Astrocyte (in vitro differentiated cells and primary cell): ENCODE measurements around the gene CTBP2. TPM values are rescaled to one million over a fixed set of nuclear protein-coding genes. Genes with fewer than 3 reads are reported as not detected.
A peak's percentile ranks its signal among the peaks of the same experiment; 100 is the strongest.

ENCODE experiments used
- DNase-seq: peaks from one replicate; pipeline ENCODE4 v3.0.0-alpha.2; 2010; ENCODE audit warnings: low read depth
- FAIRE-seq: peaks from 2 replicates; lab custom pipeline; 2011; peaks lifted over from hg19 to GRCh38; lab: Jason Lieb, UNC
- H2AFZ ChIP-seq: 2 replicates; pipeline ENCODE4 v1.6.0; 2012; ENCODE audit warnings: low read depth, low read length, inconsistent platforms
- H3K27ac ChIP-seq: 2 replicates; pipeline ENCODE4 v1.5.1; 2011; ENCODE audit warnings: low read depth, low read length, inconsistent platforms
- H3K27me3 ChIP-seq: 2 replicates; pipeline ENCODE4 v1.6.0; 2011; ENCODE audit warnings: low read length, inconsistent platforms; ENCODE audit not compliant: insufficient read depth
- H3K36me3 ChIP-seq: 2 replicates; pipeline ENCODE4 v1.5.1; 2011; ENCODE audit warnings: low read length, inconsistent platforms; ENCODE audit not compliant: insufficient read depth
- H3K4me1 ChIP-seq: 2 replicates; pipeline ENCODE4 v1.5.1; 2011; ENCODE audit warnings: low read length, inconsistent platforms; ENCODE audit not compliant: insufficient read depth
- H3K4me2 ChIP-seq: 2 replicates; pipeline ENCODE4 v1.6.0; 2012; ENCODE audit warnings: low read length, inconsistent platforms
- H3K4me3 ChIP-seq: 2 replicates; pipeline ENCODE4 v1.5.1; 2011; ENCODE audit warnings: low read depth, mild to moderate bottlenecking, low read length, inconsistent platforms; ENCODE audit not compliant: insufficient read depth
- H3K79me2 ChIP-seq: 2 replicates; pipeline ENCODE4 v1.6.0; 2012; ENCODE audit warnings: mild to moderate bottlenecking, low read length, inconsistent platforms; ENCODE audit not compliant: insufficient read depth
- H3K9ac ChIP-seq: 2 replicates; pipeline ENCODE4 v1.6.0; 2012; ENCODE audit warnings: mild to moderate bottlenecking, low read length, inconsistent platforms
- H3K9me3 ChIP-seq: 2 replicates; pipeline ENCODE4 v1.5.1; 2012; ENCODE audit warnings: low read depth, mild to moderate bottlenecking, low read length, inconsistent platforms; ENCODE audit not compliant: insufficient read depth
- H4K20me1 ChIP-seq: 2 replicates; pipeline ENCODE4 v1.6.0; 2012; ENCODE audit warnings: low read length, inconsistent platforms; ENCODE audit not compliant: insufficient read depth
- H3K27ac Mint-ChIP-seq: one replicate; pipeline ENCODE4 v1.8.0; 2021; ENCODE audit warnings: mild to moderate bottlenecking, mixed read lengths; ENCODE audit not compliant: unreplicated experiment
- H3K27me3 Mint-ChIP-seq: one replicate; pipeline ENCODE4 v1.8.0; 2021; ENCODE audit warnings: low read depth, mixed read lengths; ENCODE audit not compliant: unreplicated experiment
- H3K36me3 Mint-ChIP-seq: one replicate; pipeline ENCODE4 v1.8.0; 2021; ENCODE audit warnings: low read depth, mixed read lengths; ENCODE audit not compliant: unreplicated experiment
- H3K4me1 Mint-ChIP-seq: one replicate; pipeline ENCODE4 v1.8.0; 2021; ENCODE audit warnings: low read depth, mixed read lengths; ENCODE audit not compliant: unreplicated experiment
- H3K4me3 Mint-ChIP-seq: one replicate; pipeline ENCODE4 v1.8.0; 2021; ENCODE audit warnings: mild to moderate bottlenecking, moderate library complexity, mixed read lengths; ENCODE audit not compliant: unreplicated experiment
- H3K9me3 Mint-ChIP-seq: one replicate; pipeline ENCODE4 v1.8.0; 2021; ENCODE audit warnings: mild to moderate bottlenecking, mixed read lengths; ENCODE audit not compliant: unreplicated experiment
- CTCF ChIP-seq: IDR thresholded peaks from 2 replicates; pipeline ENCODE4 v1.5.1; 2011; ENCODE audit warnings: low read depth, mild to moderate bottlenecking, inconsistent platforms, low read length, moderate library complexity; ENCODE audit not compliant: insufficient read depth
- EZH2 ChIP-seq: IDR thresholded peaks from 2 replicates; pipeline ENCODE4 v1.6.1; 2012; ENCODE audit warnings: mild to moderate bottlenecking, low read length, inconsistent platforms; ENCODE audit not compliant: insufficient read depth
- total RNA-seq: library from RNA; stranded (reverse); gene quantifications from 2 replicates; pipeline ENCODE4 v1.2.1, GENCODE V29; 2021

CTBP2 gene
- total RNA-seq, 1 donor from 2014 or later, result 109 TPM

GRCh38 chr10:125048094-125048864, 112.1 kb downstream of the CTBP2 start:
- TF ChIP-seq EZH2 (no peak), CTCF (peak; percentile 93)
- FAIRE-seq (peak; percentile 49), DNase-seq (peak; percentile 77)
- Histone ChIP-seq H3K27me3 (no peaks in the 10 kb centered on the region), H3K4me2 (peak overlapping the region; percentile 31), H2AFZ (no peak overlapping the region), H3K9me3 (no peaks in the 10 kb centered on the region), H3K36me3 (no peaks in the 10 kb centered on the region), H4K20me1 (peaks cover 84% of the 10 kb centered on the region), H3K4me3 (no peak overlapping the region), H3K79me2 (peaks cover 95% of the 10 kb centered on the region), H3K9ac (peak overlapping the region; percentile 26), H3K4me1 (peaks cover 14% of the 10 kb centered on the region), H3K27ac (no peak overlapping the region)
- no peak overlapping the region for H3K4me3 Mint-ChIP-seq
- peaks cover 38% of the 10 kb centered on the region for H3K4me1 Mint-ChIP-seq
- no peak overlapping the region for H3K27ac Mint-ChIP-seq
- H3K36me3 Mint-ChIP-seq, result peaks cover 12% of the 10 kb centered on the region
- H3K27me3 Mint-ChIP-seq, result no peaks in the 10 kb centered on the region
- H3K9me3 Mint-ChIP-seq, result no peaks in the 10 kb centered on the region

- peaks cover 47% of the 10 kb centered on the region for H3K4me1 Mint-ChIP-seq
- no peak overlapping the region for H3K4me3 Mint-ChIP-seq
- no peak overlapping the region for H3K4me2 ChIP-seq
- H3K27me3 ChIP-seq, result no peaks in the 10 kb centered on the region
- H3K27ac ChIP-seq, result no peak overlapping the region
- no peak for TF ChIP-seq EZH2
- no peak for TF ChIP-seq CTCF
- no peak overlapping the region for H2AFZ ChIP-seq
- peaks cover 92% of the 10 kb centered on the region for H3K79me2 ChIP-seq
- FAIRE-seq (no peak), DNase-seq (no peak)
- H3K27me3 Mint-ChIP-seq, result no peaks in the 10 kb centered on the region
- H3K36me3 Mint-ChIP-seq, result peaks cover 14% of the 10 kb centered on the region
- H3K4me1 ChIP-seq, result peaks cover 42% of the 10 kb centered on the region
- no peaks in the 10 kb centered on the region for H3K9me3 ChIP-seq
- H3K9me3 Mint-ChIP-seq, result no peaks in the 10 kb centered on the region
- H3K4me3 ChIP-seq, result no peak overlapping the region
- H4K20me1 ChIP-seq, result peaks cover 75% of the 10 kb centered on the region
- no peak overlapping the region for H3K27ac Mint-ChIP-seq
- H3K36me3 ChIP-seq, result no peaks in the 10 kb centered on the region
- no peak overlapping the region for H3K9ac ChIP-seq
Measured at GRCh38 chr10:125043841-125044658, 116.3 kb downstream of the CTBP2 start.
